HuH-7.5 (cell line): ENCODE results near the gene MATN4.

Experiments used
- DNase-seq: peaks from one replicate; pipeline ENCODE4 v3.0.0; 2011; ENCODE audit warnings: low spot score

The MATN4 gene

DNA sequence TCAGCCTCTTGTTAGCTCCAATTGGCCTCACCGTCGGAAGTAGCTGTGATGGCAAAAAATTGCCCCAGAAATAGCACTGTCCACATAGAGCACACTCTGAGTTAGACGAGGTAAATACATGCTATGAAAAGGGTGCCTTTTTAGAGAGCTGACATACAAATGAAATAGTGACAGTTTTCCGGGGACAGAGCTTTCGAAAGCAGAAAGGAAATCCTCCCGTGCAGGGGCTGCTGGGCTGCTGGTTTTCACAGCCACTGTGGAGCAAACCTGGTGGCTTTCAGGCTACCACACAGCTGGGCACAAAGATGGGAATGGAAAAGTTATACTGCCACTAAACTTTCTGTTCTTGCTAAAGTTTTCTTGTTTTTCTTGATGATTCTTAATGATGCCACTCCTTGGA is 62.0 kb downstream of the MATN4 start:
- DNase-seq: no peak
